Aorta (tissue), 5 donors: Measurements from ENCODE around the gene KDM3B. TPM values are rescaled to one million over a fixed set of nuclear protein-coding genes. Genes with fewer than 3 reads are reported as not detected.

ENCODE experiments used
- ATAC-seq: fragments of 200-7000 bp; cut with Tn5 transposase; one replicate; pipeline ENCODE4 v1.9.1; 2022; ENCODE audit warnings: moderate library complexity; ENCODE audit not compliant: low FRiP score
- DNase-seq, 2 donors: peaks; one replicate each; pipeline ENCODE4 v3.0.0-alpha.2; 2020
- H3K27ac ChIP-seq, 2 donors: one replicate each; pipeline ENCODE4 v1.5.1; 2013; ENCODE audit warnings: low read length in 2 of 2, mild to moderate bottlenecking in 2 of 2, moderate library complexity in 2 of 2, control low read depth in 1 of 2, inconsistent platforms in 1 of 2, low read depth in 1 of 2
- H3K27me3 ChIP-seq, 2 donors: one replicate each; pipeline ENCODE4 v1.6.1; 2013; ENCODE audit warnings: control low read depth in 1 of 2, low read length in 1 of 2, mild to moderate bottlenecking in 1 of 2, moderate library complexity in 1 of 2; ENCODE audit not compliant: insufficient read depth in 2 of 2, control insufficient read depth in 1 of 2
- H3K36me3 ChIP-seq, 2 donors: one replicate each; pipeline ENCODE4 v1.6.1; 2013; ENCODE audit warnings: control low read depth in 1 of 2, low read length in 1 of 2, mild to moderate bottlenecking in 1 of 2; ENCODE audit not compliant: insufficient read depth in 2 of 2, control insufficient read depth in 1 of 2
- H3K4me1 ChIP-seq, 2 donors: one replicate each; pipeline ENCODE4 v1.6.1; 2013; ENCODE audit warnings: low read length in 2 of 2, control low read depth in 1 of 2, mild to moderate bottlenecking in 1 of 2, moderate library complexity in 1 of 2; ENCODE audit not compliant: insufficient read depth in 2 of 2, control insufficient read depth in 1 of 2
- H3K4me3 ChIP-seq, 2 donors: one replicate each; pipeline ENCODE4 v1.5.1; 2013; ENCODE audit warnings: low read length in 2 of 2, control low read depth in 1 of 2, mild to moderate bottlenecking in 1 of 2
- H3K9me3 ChIP-seq: one replicate; pipeline ENCODE4 v1.6.1; 2013; ENCODE audit warnings: mild to moderate bottlenecking, low read length; ENCODE audit not compliant: control insufficient read depth
- WGBS, 2 donors: extraction: QIAGEN DNeasy Blood & Tissue Kit; methylation state at CpG; one replicate each; pipeline ENCODE4 v1.1.7; 2013; 5-methylcytosine and 5-hydroxymethylcytosine counted together
- intact Hi-C, 2 donors: fragments of 100-400 bp; cut with DNase I; formaldehyde crosslinking; loops; one replicate each; pipeline versions ENCODE4 v1.14.2 to v1.15.0; 2022
- polyA plus RNA-seq, 2 donors: library from polyadenylated mRNA; stranded (reverse); fragments of 200-250 nt; gene quantifications; one replicate each; pipeline ENCODE4 v1.2.3, GENCODE V29; 2013
- total RNA-seq, 2 donors: library from RNA; stranded (reverse); fragmentation: NEBNext Ultra II Directional; extraction: Animal tissue kit (Norgen Biotek cat#: 25700); gene quantifications; one replicate each; pipeline ENCODE4 v1.2.1, GENCODE V29; 2021
- donor health status: healthy with polysubstance abuse.
- donor health status: Bipolar disorder and iron deficiency.
- donor health status: DM: no; HTN: no; CAD: no.
- donor health status: DM: no; HTN: no; CAD: no.
- donor health status: DM: yes; HTN: yes; CAD: no.

KDM3B gene
- total and polyA plus RNA-seq, 4 donors = 17.4 to 66.0 (median 41.6) TPM

DNA sequence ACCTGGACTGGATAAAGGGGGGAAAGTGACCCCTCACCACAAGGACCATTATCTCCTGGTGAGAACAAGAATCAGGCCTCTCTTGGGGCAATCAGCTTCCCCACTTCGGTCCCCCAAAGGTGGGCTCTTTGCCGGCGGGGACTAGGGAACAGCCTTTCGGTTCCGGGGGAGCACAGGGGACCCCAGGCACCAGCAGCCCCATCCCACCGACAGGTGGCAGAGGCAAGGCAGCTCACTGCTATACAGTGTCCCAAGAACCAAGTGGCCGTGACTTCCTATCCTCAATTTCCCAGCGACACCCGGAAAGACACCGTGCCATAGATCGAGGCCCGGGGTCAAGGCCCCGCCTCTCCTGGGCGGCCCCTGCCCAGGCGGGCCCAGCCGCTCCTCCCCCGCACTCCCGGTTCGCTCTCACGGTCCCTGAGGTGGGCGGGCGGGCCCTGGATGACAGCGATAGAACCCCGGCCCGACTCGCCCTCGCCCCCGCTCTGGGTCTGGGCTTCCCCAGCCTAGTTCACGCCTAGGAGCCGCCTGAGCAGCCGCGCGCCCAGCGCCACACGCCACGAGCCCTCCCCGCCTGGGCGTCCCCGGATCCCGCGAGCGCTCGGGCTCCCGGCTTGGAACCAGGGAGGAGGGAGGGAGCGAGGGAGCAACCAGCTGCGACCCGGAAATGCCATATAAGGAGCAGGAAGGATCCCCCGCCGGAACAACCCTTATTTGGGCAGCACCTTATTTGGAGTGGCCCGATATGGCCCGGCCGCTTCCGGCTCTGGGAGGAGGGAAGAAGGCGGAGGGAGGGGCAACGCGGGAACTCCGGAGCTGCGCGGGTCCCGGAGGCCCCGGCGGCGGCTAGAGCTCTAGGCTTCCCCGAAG, 112.1 kb downstream of the KDM3B start:
- Histone ChIP-seq H3K27ac (peak overlapping the region; percentile 7 to 93), H3K4me3 (peak overlapping the region; percentile 39 to 60), H3K36me3 (no peaks in the 10 kb centered on the region), H3K9me3 (no peaks in the 10 kb centered on the region), H3K4me1 (no peaks in the 10 kb centered on the region), H3K27me3 (peaks cover 0 to 2% of the 10 kb centered on the region in 2 donors)
- ATAC-seq (peak; percentile 91), DNase-seq (peak; percentile 97 to 98)
- intact Hi-C loops = loop anchor here (1.0 to 10.0 kb wide), 4 partner anchors 28 to 290 kb away; partner anchors contain the start of genes CTNNA1 (in 1 of the 2) and ETF1 (in 1 of the 2)
- 0% methylated on average over 51 to 64 of the region's 64 CpGs for WGBS, 2 donors

DNA sequence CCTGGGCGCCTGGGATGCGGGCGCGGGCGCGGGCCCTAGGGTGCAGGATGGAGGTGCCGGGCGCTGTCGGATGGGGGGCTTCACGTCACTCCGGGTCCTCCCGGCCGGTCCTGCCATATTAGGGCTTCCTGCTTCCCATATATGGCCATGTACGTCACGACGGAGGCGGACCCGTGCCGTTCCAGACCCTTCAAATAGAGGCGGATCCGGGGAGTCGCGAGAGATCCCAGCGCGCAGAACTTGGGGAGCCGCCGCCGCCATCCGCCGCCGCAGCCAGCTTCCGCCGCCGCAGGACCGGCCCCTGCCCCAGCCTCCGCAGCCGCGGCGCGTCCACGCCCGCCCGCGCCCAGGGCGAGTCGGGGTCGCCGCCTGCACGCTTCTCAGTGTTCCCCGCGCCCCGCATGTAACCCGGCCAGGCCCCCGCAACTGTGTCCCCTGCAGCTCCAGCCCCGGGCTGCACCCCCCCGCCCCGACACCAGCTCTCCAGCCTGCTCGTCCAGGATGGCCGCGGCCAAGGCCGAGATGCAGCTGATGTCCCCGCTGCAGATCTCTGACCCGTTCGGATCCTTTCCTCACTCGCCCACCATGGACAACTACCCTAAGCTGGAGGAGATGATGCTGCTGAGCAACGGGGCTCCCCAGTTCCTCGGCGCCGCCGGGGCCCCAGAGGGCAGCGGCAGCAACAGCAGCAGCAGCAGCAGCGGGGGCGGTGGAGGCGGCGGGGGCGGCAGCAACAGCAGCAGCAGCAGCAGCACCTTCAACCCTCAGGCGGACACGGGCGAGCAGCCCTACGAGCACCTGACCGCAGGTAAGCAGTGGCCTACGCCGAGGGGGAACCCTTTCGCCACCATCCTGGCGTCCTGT, 113.0 kb downstream of the KDM3B start, which contains the start of gene EGR1:
Gene EGR1, plus strand, starts transcription at position 219 of the 864 bp plus-strand sequence. Its CDS starts 283 bp downstream, at position 502.
- intact Hi-C loops = loop anchor here (2.0 to 10.0 kb wide), 2 partner anchors 27 to 289 kb away; partner anchors contain the start of gene CTNNA1 (in 1 of the 2)
- Histone ChIP-seq H3K36me3 (no peaks in the 10 kb centered on the region), H3K27ac (peak within 1 kb of the TSS; percentile 7 to 93), H3K4me3 (peak within 1 kb of the TSS; percentile 60), H3K4me1 (no peaks in the 10 kb centered on the region), H3K9me3 (no peaks in the 10 kb centered on the region), H3K27me3 (peaks cover 0 to 2% of the 10 kb centered on the region in 2 donors)
- 1% methylated on average over 66 to 85 of the region's 85 CpGs for WGBS, 2 donors
- ATAC-seq = peak; percentile 77
- DNase-seq = peak; percentile 97

DNA sequence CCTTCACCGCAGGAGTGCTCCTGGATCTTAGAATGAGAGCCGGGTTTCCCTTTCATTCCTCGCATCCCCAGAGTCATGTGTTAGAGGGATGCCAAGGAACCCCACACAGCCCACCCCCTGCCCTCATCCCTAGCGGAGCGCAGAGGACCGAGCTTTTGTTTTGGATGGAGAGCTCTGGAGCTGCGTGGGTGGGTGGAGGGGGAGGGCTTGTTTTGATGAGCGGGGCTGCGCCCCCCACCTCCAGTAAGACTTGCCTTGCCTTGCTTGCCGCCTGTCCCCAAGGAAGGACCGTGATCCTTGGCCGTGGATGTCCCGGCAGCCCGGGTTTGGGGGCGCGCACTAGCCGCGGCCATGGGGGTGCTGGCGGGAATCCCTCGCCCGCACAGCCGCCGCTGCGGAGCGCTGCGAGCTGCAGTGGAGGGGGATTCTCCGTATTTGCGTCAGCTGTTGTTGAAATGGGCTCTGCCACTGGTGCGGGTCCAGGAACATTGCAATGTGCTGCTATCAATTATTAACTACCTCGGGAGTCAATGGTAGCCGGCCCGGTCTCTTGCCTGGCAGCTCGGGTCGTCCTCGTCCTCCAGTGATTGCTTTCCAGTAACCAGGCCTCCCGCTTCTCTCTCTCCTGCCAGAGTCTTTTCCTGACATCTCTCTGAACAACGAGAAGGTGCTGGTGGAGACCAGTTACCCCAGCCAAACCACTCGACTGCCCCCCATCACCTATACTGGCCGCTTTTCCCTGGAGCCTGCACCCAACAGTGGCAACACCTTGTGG, 113.8 kb downstream of the KDM3B start:
- 5% methylated on average over 39 of the region's 39 CpGs for WGBS, 2 donors
- H3K36me3 ChIP-seq = no peaks in the 10 kb centered on the region
- H3K4me1 ChIP-seq = no peaks in the 10 kb centered on the region
- H3K9me3 ChIP-seq = no peaks in the 10 kb centered on the region
- DNase-seq (peak in 1 of 2 donors; percentile 85), ATAC-seq (no peak)
- intact Hi-C loops = loop anchor here in 1 of 2 donors (10.0 kb wide), 1 partner anchor 288 kb away; the partner anchor contains the start of gene CTNNA1
- H3K27ac ChIP-seq = peak overlapping the region in 1 of 2 donors; percentile 7
- peak overlapping the region; percentile 42 to 60 for H3K4me3 ChIP-seq
- H3K27me3 ChIP-seq = peaks cover 0 to 2% of the 10 kb centered on the region in 2 donors

DNA sequence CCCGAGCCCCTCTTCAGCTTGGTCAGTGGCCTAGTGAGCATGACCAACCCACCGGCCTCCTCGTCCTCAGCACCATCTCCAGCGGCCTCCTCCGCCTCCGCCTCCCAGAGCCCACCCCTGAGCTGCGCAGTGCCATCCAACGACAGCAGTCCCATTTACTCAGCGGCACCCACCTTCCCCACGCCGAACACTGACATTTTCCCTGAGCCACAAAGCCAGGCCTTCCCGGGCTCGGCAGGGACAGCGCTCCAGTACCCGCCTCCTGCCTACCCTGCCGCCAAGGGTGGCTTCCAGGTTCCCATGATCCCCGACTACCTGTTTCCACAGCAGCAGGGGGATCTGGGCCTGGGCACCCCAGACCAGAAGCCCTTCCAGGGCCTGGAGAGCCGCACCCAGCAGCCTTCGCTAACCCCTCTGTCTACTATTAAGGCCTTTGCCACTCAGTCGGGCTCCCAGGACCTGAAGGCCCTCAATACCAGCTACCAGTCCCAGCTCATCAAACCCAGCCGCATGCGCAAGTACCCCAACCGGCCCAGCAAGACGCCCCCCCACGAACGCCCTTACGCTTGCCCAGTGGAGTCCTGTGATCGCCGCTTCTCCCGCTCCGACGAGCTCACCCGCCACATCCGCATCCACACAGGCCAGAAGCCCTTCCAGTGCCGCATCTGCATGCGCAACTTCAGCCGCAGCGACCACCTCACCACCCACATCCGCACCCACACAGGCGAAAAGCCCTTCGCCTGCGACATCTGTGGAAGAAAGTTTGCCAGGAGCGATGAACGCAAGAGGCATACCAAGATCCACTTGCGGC, 114.6 kb downstream of the KDM3B start:
- ATAC-seq (no peak), DNase-seq (peak in 1 of 2 donors; percentile 86)
- Histone ChIP-seq H3K9me3 (no peaks in the 10 kb centered on the region), H3K27me3 (peaks cover 0 to 2% of the 10 kb centered on the region in 2 donors), H3K36me3 (no peaks in the 10 kb centered on the region), H3K4me1 (no peaks in the 10 kb centered on the region), H3K27ac (no peak overlapping the region), H3K4me3 (peak overlapping the region in 1 of 2 donors; percentile 60)
- intact Hi-C loops = loop anchor here in 1 of 2 donors (10.0 kb wide), 1 partner anchor 288 kb away; the partner anchor contains the start of gene CTNNA1
- 84 to 87% methylated on average over 45 of the region's 45 CpGs for WGBS, 2 donors

DNA sequence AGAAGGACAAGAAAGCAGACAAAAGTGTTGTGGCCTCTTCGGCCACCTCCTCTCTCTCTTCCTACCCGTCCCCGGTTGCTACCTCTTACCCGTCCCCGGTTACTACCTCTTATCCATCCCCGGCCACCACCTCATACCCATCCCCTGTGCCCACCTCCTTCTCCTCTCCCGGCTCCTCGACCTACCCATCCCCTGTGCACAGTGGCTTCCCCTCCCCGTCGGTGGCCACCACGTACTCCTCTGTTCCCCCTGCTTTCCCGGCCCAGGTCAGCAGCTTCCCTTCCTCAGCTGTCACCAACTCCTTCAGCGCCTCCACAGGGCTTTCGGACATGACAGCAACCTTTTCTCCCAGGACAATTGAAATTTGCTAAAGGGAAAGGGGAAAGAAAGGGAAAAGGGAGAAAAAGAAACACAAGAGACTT, 115.2 kb downstream of the KDM3B start:
- WGBS, 2 donors = 81 to 84% methylated on average over 11 to 14 of the region's 14 CpGs
- ATAC-seq (no peak), DNase-seq (no peak)
- H3K27me3 ChIP-seq = peaks cover 0 to 2% of the 10 kb centered on the region in 2 donors
- H3K4me3 ChIP-seq = peak overlapping the region in 1 of 2 donors; percentile 18
- H3K27ac ChIP-seq = no peak overlapping the region
- H3K36me3 ChIP-seq = no peaks in the 10 kb centered on the region
- no peaks in the 10 kb centered on the region for H3K9me3 ChIP-seq
- no peaks in the 10 kb centered on the region for H3K4me1 ChIP-seq
- intact Hi-C loops = loop anchor here in 1 of 2 donors (10.0 kb wide), 1 partner anchor 287 kb away; the partner anchor contains the start of gene CTNNA1

DNA sequence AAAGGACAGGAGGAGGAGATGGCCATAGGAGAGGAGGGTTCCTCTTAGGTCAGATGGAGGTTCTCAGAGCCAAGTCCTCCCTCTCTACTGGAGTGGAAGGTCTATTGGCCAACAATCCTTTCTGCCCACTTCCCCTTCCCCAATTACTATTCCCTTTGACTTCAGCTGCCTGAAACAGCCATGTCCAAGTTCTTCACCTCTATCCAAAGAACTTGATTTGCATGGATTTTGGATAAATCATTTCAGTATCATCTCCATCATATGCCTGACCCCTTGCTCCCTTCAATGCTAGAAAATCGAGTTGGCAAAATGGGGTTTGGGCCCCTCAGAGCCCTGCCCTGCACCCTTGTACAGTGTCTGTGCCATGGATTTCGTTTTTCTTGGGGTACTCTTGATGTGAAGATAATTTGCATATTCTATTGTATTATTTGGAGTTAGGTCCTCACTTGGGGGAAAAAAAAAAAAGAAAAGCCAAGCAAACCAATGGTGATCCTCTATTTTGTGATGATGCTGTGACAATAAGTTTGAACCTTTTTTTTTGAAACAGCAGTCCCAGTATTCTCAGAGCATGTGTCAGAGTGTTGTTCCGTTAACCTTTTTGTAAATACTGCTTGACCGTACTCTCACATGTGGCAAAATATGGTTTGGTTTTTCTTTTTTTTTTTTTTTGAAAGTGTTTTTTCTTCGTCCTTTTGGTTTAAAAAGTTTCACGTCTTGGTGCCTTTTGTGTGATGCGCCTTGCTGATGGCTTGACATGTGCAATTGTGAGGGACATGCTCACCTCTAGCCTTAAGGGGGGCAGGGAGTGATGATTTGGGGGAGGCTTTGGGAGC, 115.9 kb downstream of the KDM3B start:
- Histone ChIP-seq H3K36me3 (no peaks in the 10 kb centered on the region), H3K27ac (no peak overlapping the region), H3K27me3 (peaks cover 0 to 2% of the 10 kb centered on the region in 2 donors), H3K9me3 (no peaks in the 10 kb centered on the region), H3K4me3 (peak overlapping the region in 1 of 2 donors; percentile 18), H3K4me1 (no peaks in the 10 kb centered on the region)
- intact Hi-C loops = loop anchor here in 1 of 2 donors (10.0 kb wide), 1 partner anchor 286 kb away; the partner anchor contains the start of gene CTNNA1
- 84 to 88% methylated on average over 7 of the region's 7 CpGs for WGBS, 2 donors
- ATAC-seq = no peak
- no peak for DNase-seq
